SHP77 (cell line): Measurements from ENCODE around the gene NLRC5.

ENCODE experiments used
- DNase-seq, 2 experiments: peaks; one replicate each; lab custom pipeline; 2025; lab: John Stamatoyannopoulos, UW

Gene NLRC5

GRCh38 chr16:56988948-56989945 is at the start of gene NLRC5:
NLRC5 (plus strand) TSS chr16:56989557; CDS start chr16:57020713, 31,156 bp downstream.
- peak; percentile 23 to 47 for DNase-seq

GRCh38 chr16:56939801-56940200 is 49.6 kb upstream of the NLRC5 start:
- no peak for DNase-seq

- no peak for DNase-seq
These were observed 48.3 kb upstream of the NLRC5 start for GRCh38 chr16:56941092-56941491.

GRCh38 chr16:56941856-56942331 is 47.5 kb upstream of the NLRC5 start:
- DNase-seq = no peak

GRCh38 chr16:56943761-56944375 is 45.5 kb upstream of the NLRC5 start:
- DNase-seq = no peak

GRCh38 chr16:56944954-56945839 is 44.2 kb upstream of the NLRC5 start:
- DNase-seq = no peak

GRCh38 chr16:56945847-56946527 is 43.4 kb upstream of the NLRC5 start:
- DNase-seq = no peak

- no peak for DNase-seq
These were observed 42.4 kb upstream of the NLRC5 start for GRCh38 chr16:56946767-56947603.

GRCh38 chr16:56947604-56947995 is 41.8 kb upstream of the NLRC5 start:
- no peak for DNase-seq

- no peak for DNase-seq
These were observed 41.1 kb upstream of the NLRC5 start for GRCh38 chr16:56948234-56948633.

- DNase-seq = no peak
These were observed 39.3 kb upstream of the NLRC5 start for GRCh38 chr16:56950051-56950450.

- DNase-seq = no peak
These were observed 38.9 kb upstream of the NLRC5 start for GRCh38 chr16:56950455-56950854.

- peak; percentile 42 to 69 for DNase-seq
These were observed 38.2 kb upstream of the NLRC5 start for GRCh38 chr16:56950881-56951771.

- no peak for DNase-seq
These were observed 36.4 kb upstream of the NLRC5 start for GRCh38 chr16:56953006-56953405.

- DNase-seq = no peak
These were observed 33.3 kb upstream of the NLRC5 start for GRCh38 chr16:56956076-56956475.

- no peak for DNase-seq
These were observed 32.6 kb upstream of the NLRC5 start for GRCh38 chr16:56956756-56957155.

- DNase-seq = no peak
These were observed 28.6 kb upstream of the NLRC5 start for GRCh38 chr16:56960681-56961281.

- no peak for DNase-seq
These were observed 28.0 kb upstream of the NLRC5 start for GRCh38 chr16:56961386-56961785.

GRCh38 chr16:56961851-56962281 is 27.5 kb upstream of the NLRC5 start, which contains the start of gene CETP:
CETP (plus strand) TSS chr16:56961950; CDS start chr16:56961980, 30 bp downstream.
- no peak for DNase-seq
